ENCODE results near the gene TMEM239.

- TF ChIP-seq CTCF (IDR thresholded peaks at IDR 0.05) (no peak), POLR2A (IDR thresholded peaks at IDR 0.05) (no peak)
Measured at GRCh38 chr20:2865630-2866029, 49.5 kb downstream of the TMEM239 start.

All from adrenal gland (tissue), 5 donors.